Ramos (cell line): ENCODE data around the gene RTP2.

ENCODE experiments used
- in situ Hi-C: fragments of 300-500 bp; cut with MboI; formaldehyde crosslinking; loops from one replicate; pipeline ENCODE4 v1.14.3; 2022; ENCODE audit warnings: low sequenced_read_pairs; ENCODE audit not compliant: unreplicated experiment

The RTP2 gene

DNA sequence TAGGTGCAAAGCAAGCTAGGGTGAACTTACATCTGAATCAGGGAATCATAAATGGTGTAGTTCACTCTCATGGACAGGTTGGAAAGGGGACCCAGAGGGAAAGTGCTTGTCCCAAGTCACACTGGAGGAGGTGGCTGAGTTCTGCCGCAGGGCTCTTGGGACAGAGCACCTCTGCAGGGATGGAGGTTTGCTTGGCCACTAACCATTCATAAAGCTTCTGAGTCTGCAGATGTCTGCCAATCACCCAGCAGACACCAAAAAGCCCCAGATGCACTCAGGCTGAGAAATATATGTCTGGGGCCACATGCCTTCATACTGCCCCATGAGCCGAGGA is 17.9 kb upstream of the RTP2 start:
- in situ Hi-C loops: no loop called here

DNA sequence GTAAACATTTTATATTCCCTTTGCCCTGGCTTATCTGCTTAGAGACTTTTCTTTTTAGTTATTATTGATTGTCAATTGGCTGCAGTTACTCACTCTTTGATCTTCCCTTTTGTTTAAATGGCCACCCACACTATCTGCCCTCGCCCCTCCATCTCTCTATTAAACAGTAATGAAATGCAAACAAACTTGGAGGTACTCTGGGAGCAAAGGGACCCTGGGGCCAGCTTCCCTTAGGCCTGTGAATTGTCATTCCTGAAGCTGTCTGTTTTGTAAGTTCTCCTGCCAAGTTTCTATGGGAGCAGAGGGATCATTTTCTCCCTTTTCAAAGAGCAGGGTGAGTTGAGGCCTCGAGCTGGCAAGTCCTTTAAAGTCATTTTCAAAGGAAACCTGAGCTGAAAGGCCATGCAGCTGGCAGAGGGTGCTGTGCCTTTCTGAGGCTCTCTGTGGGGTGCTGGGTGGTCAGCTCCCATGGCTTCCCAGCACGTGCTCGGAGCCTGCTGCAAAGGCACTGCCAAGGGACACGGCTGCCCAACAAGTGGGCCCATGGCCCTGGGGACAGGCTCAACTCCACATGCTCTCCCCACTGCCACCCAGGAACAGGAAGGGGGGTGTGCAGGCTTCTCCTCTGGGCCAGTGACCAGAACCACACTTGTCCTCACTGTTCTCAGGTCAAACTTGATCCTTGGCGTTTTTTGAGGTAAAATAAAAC is 17.4 kb upstream of the RTP2 start:
- in situ Hi-C loops: no loop called here

DNA sequence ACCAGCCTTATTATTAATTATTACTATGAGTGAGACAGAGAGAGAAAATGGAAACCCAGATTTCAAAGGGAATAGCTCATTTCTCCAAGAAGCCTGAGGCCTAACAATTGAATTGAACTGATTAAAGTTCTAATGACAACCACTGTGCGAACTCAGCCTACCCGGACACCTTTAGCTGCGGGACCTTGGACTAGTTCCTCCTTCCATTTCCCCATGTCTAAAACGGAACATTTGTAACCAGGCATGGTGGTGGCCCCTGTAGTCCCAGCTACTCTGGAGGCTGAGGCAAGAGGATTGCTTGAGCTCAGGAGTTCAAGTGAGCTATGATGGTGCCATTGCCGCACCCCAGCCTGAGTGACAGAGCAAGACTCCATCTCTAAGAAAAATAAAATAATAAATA is 16.4 kb upstream of the RTP2 start:
- in situ Hi-C loops: no loop called here

DNA sequence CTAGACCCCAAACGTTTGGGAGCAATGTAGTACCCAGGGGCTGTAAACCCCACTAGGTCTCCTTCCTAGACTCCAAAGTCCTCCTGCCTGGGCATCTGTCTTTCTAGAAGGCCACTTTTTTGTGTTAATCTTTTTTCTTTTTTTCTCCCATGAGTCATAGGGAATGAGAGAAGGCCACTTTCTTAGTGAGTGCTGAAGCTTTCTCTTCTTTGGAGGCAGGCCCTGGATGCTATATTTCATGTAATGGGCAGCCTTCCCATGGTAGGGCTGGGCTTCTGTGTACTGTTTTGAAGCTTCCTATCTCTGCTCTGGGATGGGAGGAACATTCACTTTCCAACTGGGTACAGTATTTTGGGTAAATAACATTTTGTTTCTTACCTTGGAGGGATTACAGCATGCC is 15.2 kb upstream of the RTP2 start:
- in situ Hi-C loops: no loop called here

DNA sequence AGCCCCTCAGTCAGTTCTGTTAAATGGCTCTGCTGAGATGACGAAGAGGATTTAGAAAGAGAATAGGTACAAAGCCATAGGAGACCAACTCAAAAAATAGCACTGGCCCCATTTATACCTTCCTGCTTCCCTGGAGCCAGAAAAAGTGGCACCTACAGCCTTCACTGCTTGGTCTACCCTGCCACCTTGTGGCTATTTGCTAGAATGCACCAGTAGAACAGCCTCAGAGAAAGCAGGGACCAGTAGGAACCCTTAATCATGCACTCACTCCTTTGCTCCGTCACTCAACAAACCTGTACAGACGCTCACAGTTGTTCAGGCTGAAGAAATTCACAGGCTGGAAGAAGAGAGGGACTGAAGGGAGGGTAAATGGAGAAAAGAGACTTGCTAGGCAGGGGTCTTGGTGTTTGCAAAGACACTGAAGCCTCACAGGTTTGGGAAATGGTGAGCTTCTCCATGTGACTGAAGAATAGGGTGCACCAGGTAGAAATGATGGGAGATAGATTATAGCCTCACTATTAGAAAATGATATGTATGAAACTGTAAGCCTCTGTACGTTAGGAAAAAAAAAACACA is 12.1 kb upstream of the RTP2 start:
- in situ Hi-C loops: no loop called here

DNA sequence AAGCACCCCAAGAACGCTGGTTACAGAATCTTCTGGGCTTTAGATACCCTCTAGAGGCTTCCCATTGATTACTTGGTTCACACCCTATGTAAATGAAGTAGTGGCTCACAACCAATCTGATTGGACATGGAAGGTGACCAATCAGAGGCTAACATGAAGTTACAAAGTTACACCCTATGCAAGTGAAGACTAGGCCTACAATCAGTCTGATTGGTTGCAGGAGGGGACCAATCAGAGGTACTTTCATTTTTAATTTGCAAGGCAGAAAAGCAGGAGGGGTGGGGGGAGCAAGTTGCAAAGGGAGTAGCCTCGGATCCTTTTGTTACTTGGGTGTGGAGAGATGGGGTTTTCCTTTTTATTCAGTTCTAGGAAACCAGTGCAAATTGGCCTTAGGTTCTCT is 11.1 kb upstream of the RTP2 start:
- in situ Hi-C loops: no loop called here

DNA sequence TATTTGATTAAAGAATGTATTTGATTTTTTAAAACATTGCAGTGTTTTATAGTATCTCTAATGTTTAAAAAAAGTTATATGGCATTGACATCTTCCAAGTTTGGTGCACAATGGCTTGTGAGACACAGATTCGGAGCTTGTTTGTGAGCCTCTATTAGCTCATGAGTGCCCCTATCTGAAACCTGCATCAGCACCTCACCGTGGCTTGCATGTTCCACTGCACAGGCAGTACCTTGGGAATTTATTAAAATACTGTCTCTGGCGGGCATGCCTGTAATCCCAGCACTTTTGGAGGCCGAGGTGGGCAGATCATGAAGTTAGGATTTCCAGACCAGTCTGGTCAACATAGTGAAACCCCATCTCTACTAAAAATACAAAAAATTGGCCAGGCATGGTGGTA is 6.8 kb upstream of the RTP2 start:
- in situ Hi-C loops: loop anchor here (10.0 kb wide), 1 partner anchor 1446 kb away; no protein-coding TSS in a partner anchor

DNA sequence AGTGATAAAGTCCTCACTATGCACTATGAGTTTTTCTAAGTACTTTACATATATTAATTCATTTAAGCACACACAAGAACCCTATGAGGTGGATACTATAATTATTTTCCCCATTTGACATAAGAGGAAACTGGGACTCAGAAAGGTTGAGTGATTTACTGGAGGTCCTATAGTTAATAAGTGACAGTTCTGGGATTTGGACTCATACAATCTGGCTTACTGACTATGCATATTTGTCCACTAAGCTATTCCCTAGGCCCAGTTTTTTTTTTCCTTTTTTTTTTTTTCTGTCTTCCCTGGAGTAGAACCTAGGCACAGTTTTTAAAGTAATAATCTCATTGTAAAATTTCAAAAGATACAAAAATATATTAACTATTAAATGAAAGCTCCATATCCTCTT is 6.3 kb upstream of the RTP2 start:
- in situ Hi-C loops: loop anchor here (10.0 kb wide), 1 partner anchor 1446 kb away; no protein-coding TSS in a partner anchor

DNA sequence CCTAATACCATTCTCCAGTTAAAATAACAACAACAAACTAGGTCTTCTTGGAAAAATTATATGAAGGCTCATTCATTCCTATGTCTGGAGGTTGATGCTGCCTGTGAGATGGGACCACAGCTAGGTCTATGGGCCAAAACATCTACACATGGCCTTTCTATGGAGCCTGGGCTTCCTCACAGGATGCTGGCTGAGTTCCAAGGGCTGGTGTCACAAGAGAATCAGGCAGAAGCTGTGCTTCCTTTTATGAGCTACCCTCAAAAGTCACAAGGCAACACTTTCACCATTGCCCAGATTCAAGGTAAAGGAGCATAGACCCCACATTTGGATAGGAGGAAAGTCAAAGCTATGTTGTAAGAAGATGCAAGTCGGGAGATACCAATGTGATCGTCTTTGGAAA is 4.6 kb upstream of the RTP2 start:
- in situ Hi-C loops: loop anchor here (10.0 kb wide), 1 partner anchor 1448 kb away; no protein-coding TSS in a partner anchor

DNA sequence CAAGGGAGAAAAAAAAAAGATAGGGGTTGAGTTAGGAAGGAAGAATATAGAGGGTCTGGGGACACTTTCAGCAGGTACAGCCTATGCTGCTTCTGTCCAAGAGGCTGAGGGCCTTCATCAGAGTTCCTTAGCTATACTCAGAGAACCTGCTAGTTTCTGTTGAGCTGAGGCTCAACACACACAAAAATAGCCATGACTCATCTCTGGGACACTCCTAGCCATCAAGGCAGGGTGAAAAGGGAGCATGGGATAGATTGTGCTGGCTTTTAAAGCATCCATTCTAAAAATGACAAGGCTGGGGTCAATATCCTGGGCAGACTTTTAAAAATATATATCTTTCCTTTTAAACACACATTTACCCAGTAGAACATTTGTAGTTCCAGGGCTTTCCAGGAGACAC is 2.8 kb upstream of the RTP2 start:
- in situ Hi-C loops: loop anchor here (10.0 kb wide), 1 partner anchor 1450 kb away; no protein-coding TSS in a partner anchor

DNA sequence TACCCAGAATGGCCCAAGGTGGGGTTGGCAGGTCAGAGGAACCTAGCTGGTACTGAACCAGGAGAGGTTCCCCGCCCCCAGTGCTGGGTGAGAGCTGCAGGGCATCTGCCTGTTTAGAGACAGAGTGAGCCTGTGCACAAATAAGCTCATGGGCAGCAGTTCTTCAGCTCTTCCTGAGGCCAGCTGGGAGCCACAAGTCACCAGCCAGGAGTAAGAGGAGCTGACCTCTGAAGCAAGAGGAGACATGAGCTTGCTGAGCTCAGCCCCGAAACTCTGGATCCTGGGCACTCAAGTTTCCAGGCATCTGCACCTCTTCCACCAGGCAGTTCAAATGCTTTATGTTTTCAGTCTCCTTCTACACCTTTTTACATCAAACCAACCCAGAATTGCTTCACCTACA is 2.1 kb downstream of the RTP2 start:
- in situ Hi-C loops: loop anchor here (10.0 kb wide), 1 partner anchor 1455 kb away; no protein-coding TSS in a partner anchor

DNA sequence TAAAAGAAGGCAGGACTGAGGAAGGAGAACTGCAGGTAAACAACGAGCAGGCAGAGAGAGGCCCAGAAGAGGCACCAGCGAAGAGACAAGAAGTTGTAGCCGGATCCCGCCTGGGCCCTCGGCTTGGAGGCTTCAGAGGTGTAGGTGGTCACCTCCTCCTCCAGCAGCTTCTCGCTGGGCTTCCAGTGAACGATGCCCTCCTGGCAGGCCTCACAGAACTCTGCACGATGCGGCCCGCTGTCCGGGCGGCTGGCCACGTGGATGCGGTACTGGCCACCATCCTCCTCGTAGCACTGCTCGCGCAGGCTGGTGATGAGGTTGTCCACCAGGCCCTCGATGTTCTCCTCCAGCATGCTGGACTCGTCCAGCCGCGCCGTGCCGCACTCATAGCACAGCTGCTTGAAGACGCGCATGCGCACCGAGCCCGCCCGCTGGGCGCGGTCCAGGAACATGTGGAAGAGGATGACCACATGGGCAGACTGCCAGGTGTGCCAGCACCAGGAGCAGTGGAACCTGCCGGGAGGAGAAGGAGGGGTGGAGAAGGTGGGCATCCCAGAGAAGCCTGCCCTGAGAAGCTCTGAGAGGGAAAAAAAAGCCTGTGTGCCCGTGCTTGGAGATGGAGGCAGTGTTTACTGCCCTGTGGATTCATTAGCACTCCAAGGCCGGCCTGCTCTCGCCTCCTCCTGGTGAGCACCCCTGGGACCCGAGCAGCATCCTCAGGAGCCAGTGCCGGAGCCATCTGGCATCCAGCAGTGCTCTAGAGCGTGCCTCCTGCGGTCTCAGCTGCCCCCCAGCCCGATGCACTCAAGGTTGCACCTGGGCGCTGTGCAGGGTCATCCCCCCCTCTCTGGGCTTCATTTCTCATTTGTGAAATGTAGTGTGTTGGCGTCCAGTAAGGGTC is 3.6 kb downstream of the RTP2 start:
- in situ Hi-C loops: loop anchor here (25.0 kb wide), 1 partner anchor 861 kb away; the partner anchor contains the start of gene ADIPOQ

DNA sequence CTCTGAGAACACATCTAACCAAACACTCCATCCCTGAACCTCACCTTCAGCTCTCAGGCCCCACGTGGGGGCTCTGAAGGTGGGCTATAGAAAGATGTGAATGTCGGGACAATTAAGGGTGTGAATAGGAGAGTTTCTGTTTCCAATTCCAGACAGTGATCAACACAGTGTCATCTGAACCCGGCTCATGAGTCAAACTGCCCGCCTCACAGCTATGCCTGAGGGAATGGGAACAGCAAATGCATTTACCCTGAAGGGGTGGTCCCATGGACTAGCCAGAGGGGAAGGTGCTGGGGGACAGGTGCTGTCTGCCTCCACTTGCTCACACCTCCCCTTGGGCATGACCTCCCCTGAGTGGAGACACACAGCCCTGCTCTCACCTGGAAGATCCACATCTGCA is 6.3 kb downstream of the RTP2 start:
- in situ Hi-C loops: loop anchor here (25.0 kb wide), 1 partner anchor 859 kb away; the partner anchor contains the start of gene ADIPOQ

DNA sequence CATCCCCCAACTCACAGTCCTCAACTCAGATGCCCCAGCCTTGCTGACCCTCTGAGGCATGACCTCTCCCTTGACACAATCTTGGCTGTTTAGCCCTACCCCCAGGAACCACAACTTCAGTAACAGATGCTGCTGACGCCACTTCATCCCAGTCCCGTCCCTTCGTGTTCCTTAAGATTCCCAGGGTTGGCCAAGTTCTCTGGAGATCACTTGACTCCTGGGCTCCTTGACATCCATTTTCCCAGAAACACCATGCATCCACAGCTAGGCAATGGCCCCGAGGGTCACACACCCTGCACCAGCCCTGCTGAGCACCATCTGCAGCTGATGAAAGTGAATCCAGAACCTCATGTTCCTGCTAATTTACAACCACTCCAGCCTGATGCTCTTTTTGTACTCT is 6.9 kb downstream of the RTP2 start:
- in situ Hi-C loops: loop anchor here (25.0 kb wide), 1 partner anchor 858 kb away; the partner anchor contains the start of gene ADIPOQ

DNA sequence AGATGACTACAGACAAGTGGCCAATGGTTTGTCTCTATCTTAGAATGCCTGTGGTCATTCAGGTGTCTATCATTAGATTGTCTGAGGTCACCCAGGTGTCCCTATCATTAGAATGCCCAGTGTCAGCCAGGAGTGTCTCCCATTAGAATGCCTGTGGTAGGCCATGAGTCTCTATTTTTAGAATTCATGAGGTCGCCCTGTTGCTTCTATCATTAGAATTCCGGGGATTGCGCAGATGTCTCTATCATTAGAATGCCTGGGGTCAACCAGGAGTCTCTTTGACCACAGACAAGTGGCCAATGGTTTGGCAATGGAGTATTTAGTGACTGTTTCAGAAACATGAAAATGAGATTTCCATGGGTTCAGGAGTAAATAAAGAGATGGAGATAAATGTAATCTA is 7.6 kb downstream of the RTP2 start:
- in situ Hi-C loops: loop anchor here (25.0 kb wide), 1 partner anchor 858 kb away; the partner anchor contains the start of gene ADIPOQ

DNA sequence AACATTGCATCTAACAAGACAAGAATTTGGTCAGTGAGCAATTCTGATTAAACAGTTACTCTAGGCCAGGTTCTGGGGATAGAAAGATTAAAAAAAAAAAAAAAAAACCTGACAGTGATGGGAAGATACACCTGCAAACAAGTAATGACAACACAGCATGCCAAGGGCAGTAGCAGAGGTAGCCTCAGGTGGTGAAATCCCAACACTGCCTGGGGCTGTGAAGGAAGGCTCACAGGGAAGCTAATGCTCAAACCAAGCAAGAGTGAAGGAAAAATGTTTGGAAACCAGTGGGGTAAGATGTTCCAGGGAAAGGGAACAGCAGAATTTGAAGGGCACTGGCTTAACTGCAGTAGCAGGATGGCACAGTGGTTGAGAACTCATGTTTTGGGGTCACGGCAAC is 8.9 kb downstream of the RTP2 start:
- in situ Hi-C loops: loop anchor here (25.0 kb wide), 1 partner anchor 856 kb away; the partner anchor contains the start of gene ADIPOQ

DNA sequence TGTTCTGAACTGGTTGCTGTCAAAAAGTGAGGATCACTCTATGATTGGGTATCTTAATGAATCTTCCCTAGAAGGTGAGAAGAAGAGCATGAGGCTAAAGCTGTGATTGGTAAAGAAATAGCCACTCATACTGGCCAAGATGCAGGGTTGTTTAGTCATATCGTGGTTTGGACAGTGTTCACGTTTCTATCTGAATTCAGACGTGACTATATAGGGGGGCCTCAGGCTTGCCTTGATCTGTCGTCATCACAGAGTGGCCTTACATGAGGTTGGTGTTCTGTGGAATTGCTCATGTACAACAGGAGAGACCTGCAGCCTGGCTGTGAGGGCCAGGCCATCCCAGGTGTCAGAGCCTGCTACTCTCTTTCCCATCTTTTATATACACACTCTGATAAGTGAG is 12.4 kb downstream of the RTP2 start:
- in situ Hi-C loops: loop anchor here (25.0 kb wide), 1 partner anchor 853 kb away; the partner anchor contains the start of gene ADIPOQ

DNA sequence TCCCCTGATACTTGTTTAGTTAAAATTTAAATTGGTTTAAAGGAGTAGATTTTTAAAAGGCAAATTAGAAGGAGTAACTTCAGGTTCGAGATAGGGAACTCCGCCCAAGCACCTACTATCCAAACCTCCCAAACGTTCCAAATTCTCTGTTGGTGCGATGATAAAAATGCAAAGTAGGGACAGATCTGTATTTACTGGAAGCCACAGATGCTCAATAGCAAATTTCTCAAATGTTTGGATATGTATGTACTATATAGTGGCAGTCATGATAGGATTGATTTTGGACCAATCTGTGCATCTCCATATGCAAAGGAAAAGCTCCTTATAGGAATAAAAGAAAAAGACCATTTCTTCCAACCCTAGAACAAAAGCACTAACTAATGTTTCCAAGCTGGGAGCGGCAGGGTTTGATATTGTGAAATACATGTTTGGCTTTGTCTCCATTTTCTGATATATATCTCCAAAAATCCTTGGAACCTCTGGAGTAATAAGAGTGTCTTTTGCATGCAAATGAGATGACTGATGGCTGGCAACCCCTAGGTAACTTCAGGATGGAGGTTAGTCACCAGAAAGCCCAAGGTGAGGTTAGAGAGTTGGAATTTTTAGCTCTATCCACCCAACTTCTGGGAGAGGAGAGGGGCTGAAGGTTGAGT is 15.6 kb downstream of the RTP2 start:
- in situ Hi-C loops: loop anchor here (25.0 kb wide), 1 partner anchor 849 kb away; the partner anchor contains the start of gene ADIPOQ

DNA sequence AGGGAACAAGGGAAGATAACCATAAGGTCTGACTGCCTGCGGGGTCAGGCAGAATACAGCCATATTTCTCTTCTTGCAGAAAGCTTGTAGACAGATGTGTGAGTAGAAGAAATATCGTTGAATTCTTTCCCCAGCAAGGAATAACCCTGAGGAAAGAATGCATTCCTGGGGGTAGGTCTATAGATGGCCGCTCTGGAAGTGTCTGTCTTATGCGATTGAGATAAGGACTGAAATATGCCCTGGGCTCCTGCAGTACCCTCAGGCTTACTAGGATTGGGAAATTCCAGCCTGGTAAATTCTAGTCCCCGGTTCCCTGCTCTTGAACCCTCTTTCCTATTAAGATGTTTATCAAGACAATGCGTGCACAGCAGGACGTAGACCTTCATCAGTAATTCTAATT is 16.4 kb downstream of the RTP2 start:
- in situ Hi-C loops: loop anchor here (25.0 kb wide), 1 partner anchor 849 kb away; the partner anchor contains the start of gene ADIPOQ

DNA sequence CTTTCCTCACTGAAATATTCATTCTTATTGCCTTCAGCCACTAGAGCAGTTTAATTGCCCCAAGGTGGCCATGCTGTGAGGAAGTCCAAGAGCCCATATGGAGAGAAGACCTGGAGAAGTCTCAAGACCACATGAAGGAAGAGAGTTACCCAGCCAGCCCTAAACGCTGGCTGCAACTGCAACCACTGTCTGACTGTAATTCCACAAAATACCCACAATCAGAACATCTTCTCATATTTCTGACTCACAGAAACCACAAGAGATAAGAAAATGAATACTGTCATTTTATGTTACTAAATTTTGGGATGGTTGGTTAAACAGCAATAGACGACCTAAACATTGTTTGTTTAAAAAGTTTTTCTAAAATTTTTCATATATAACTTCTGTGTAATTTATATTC is 17.5 kb downstream of the RTP2 start:
- in situ Hi-C loops: loop anchor here (5.0 to 25.0 kb wide), 2 partner anchors 368 to 848 kb away; partner anchors contain the start of gene ADIPOQ
